NCI-H2196 treated with DMSO at 0.1 percent for 48 hours (cell line): ENCODE data around the gene PAQR7.

Experiments
- DNase-seq: peaks from one replicate; lab custom pipeline; 2025; ENCODE audit not compliant: unreplicated experiment; lab: John Stamatoyannopoulos, UW

Gene PAQR7

GRCh38 chr1:25902462-25902861 is 27.0 kb upstream of the PAQR7 start:
- no peak for DNase-seq

GRCh38 chr1:25900219-25900618 is 24.7 kb upstream of the PAQR7 start:
- no peak for DNase-seq

GRCh38 chr1:25899792-25900191 is 24.3 kb upstream of the PAQR7 start:
- no peak for DNase-seq

- no peak for DNase-seq
Observed at GRCh38 chr1:25898223-25899015, 22.9 kb upstream of the PAQR7 start.

DNA sequence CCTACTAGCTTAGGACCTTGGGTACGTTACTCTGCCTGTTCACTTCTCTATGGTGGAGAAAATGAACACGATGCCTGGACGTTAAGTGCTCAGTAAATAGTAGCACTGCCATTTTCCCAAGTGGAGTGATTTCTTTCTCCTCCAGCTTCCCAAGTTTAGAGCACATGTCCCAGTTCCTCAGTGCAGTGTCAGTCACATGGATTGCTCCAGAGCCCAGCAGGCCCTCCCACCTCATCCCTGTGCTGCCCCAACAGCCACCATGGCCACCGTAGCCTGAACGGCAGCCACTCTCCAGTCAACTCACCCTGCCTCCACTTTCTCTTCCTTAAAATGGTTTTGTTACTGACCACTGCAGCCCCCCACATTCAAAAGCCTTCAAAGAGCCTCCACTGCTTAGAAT is 22.2 kb upstream of the PAQR7 start:
- DNase-seq: no peak

DNA sequence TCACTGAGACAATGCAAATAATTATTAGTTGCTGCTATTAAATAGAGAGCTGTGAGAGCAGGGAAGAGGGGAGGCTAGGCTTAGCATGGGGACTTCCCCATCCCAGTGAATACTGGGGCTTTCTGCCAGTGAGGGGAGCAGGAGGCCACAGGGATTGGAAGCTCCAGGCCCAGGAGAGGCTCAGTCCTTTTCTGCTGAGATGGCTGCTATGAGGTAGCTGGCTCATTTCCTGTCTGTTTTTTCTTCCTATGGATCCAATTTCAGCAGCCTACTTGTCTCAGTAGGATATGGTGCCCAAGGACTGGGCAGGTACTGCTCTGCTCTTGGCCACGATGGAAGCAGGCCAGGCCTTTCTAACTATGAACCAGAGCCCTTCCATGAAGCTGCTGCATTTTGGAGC is 20.8 kb upstream of the PAQR7 start:
- peak; percentile 38 for DNase-seq

DNA sequence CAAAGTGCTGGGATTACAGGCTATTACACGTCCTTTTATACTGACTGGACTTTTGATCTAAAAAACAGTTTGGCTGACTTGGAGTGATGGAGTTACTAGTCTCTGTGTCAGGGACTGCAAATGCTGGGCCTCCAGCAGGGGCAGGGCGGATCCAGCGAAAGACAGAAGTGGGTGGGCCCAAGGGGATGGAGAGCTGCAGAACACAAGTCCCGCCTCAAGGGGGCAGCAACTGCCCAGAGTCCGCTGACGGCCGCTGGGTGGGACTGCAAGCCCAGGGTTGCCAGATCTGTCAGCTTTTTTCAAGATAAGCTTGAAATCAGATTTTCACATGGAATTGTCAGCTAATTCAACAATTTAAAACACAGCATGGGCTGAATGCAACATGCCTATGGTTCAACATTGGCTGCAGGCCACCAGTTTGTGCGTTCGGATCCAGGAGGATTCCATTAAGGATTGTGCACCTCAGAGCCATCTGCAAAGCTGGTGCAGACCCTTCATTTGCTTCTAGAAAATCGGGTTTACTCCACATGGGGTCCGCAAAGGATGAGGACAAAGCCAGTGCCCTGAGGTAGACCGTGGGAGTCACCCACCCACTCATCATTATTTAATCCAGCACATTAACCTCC is 20.0 kb upstream of the PAQR7 start:
- DNase-seq: peak; percentile 75

DNA sequence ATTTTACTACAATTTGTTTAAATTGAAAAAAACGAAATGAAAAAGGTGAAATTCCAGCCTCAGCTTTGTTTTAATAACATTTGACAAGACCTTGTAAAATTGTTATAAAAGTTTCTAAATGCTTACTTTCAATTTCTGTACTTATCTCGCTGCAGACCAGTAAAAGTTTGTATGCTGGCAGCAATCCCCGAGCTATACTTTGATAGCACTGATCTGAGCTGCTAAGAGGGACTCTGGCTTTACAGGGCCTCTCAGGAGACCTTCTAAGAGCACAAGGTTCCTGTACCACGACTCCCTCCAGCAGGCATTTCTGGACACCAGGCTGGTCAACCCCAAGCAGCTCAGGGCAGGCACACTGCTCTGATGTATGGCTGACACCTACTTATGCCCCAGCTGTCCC is 17.6 kb upstream of the PAQR7 start:
- no peak for DNase-seq

DNA sequence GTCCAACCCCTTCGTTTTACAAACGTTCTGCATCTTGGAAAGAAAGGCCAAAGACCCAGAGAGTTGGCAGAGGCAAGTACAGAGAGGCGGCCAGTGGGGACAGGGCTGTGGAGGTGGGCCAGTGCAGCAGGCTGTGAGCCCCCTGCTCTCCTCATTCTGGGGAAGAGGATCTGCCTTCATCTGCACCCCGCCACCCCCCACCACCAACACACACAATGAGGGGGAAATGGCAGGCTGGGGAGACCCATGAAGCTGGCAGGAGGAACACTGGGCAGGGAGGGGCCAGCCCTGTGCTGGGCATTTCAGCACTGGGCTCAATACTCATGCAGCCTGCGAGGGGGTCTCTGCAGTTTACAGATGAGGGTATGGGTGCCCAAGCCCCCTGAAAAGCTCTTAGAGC is 16.1 kb upstream of the PAQR7 start:
- no peak for DNase-seq

GRCh38 chr1:25890239-25891034 is 14.9 kb upstream of the PAQR7 start:
- DNase-seq: no peak

- peak; percentile 92 for DNase-seq
Observed at GRCh38 chr1:25889470-25889869, 14.0 kb upstream of the PAQR7 start.

DNA sequence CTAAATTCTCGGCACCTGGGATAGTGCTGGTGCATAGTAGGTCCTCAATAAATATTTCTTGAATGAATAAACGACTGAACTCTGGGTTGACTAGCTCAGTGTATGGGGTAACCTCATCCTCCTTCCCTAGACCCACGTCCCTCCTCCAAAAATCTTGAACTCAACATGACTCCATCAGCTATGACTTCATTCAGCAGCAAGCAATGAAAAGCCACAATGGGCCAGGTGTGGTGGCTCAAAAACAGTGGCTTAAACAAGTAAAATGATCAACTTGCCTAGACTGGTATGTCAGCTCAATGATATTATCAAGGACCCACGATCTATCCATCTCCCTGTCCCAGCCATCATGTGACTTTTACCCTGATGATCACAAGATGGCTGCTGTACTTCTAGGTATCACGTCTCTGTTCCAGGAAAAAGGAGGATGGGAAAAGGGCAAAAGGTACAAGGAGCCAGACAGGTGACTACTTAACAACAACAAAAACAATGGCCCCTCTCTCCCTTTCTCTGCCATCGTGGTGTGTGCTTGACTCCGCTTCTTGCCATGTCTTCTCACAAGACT is 13.0 kb upstream of the PAQR7 start:
- no peak for DNase-seq

DNA sequence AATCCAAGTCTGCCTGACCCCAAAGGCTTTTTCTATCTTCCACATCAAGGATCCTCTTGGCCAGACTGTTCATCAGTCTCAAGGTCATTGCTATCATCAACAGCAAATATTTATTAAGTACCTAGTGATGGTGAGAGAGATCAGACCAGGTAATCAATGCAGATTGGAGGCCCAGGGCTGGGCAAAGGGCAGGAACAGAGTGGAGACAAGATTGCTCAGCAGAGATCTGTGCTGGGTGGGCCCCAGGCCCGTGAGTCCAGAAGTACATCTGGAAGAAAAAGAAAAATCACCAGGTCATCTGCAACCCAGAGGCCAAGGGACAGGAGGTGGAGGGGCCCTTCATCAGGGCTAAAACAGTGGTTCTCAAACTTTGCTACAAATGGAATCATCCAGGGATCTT is 10.1 kb upstream of the PAQR7 start:
- no peak for DNase-seq

DNA sequence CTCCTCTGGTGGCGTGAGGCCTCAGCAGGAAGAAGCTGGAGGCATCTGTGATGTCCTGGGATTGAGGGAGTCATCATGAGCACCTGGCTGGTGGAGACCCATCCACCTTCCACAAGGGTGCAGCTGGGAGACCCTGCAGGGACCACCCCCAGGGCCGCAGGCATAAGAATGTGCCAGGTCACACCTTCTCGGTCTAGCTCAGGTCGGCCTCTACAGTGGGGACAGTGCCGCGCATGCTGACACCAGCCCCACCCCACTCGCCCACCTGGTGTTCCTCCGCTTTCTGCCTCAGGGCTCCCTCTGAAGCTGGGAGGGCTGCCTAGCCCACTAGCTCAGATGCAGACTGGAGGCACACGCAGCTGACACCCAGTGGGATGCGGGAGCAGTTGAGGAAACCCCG is 5.8 kb upstream of the PAQR7 start:
- DNase-seq: no peak

- DNase-seq: no peak
Observed at GRCh38 chr1:25880518-25880917, 5.0 kb upstream of the PAQR7 start.

GRCh38 chr1:25879675-25880074 is 4.2 kb upstream of the PAQR7 start:
- no peak for DNase-seq

- no peak for DNase-seq
Observed at GRCh38 chr1:25878690-25879089, 3.2 kb upstream of the PAQR7 start.

DNA sequence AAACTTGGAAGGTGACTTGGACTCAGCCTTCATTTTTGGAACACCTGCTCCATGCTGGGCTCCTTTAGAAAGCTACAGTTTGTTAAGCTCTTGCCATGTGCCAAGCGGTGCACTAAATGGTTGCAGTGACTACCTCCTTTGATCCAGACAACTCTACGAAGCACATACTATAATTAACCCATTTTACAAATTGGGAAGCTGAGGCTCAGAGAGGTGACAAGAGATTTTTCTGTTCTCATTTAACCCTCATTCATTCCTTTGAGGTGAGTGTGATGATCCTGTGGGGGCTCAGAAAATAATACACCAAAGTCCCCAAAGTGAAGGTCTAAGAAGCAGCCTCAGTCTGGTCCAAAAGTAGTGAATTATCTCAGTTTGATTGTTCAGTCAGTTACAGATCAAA is 1.6 kb upstream of the PAQR7 start:
- DNase-seq: no peak

DNA sequence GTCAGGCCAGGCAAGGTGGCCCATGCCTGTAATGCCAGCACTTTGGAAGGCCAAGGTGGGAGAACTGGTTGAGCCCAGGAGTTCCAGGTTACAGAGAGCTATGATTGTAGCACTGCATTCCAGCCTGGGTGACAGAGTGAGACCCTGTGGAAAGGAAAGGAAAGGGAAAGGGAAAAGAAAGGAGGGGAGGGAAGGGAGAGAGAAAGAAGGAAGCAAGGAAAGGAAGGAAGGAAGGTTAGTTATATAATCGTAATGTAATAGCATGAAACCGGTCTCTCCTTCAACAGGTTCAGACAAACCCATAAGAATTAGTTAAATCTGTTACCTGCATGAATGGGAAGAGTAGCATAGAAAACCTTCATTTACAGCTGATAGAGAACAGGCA is 1.2 kb upstream of the PAQR7 start:
- no peak for DNase-seq

DNA sequence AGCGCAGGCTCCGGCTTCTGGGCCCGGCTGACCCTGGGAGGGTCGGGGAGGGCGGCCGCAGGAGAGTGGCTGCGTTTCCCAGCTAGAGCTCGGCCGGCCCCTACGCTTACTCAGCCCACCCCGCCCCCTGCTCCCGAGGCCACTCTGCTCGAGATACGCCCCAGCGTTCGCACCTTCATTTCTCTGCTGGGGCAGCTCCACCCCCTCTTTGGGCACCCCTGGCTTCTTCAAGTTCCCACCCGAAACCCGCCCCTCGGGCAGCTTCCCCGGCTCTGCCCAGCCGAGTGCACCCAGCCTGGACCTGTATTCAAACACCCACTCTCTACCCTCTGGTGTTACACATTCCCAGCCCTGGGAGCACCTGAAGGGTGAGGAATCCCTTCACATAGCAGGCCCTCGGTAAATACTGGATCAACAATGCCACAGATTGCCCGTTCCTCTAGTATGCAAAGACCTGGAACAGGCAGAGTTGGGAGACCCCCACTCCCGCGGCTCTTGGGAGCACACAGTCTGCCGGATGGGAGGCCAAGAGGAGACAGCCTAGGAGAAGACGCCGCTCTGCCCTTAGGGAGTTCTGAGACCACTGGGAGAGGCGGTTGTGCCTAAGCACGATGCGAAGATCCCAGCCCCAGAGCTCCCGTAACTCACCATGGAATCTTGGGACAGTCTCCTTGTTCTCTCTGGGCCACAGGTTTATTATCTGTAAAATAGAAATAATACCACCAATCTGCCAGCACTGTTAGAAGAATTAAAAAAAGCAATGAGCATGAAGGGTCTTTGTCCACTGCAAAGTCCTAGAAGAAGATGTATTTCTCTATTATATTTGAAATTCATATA is 566 bp upstream of the PAQR7 start:
- DNase-seq: no peak

GRCh38 chr1:25874635-25875153 is 814 bp downstream of the PAQR7 start:
- DNase-seq: no peak
